GM12878 (cell line): ENCODE results near the gene CTXND1. TPM values are rescaled to one million over a fixed set of nuclear protein-coding genes. Genes with fewer than 3 reads are reported as not detected.

Experiments used
- ATAC-seq: fragments of 200-7000 bp; cut with Tn5 transposase; 3 replicates; pipeline ENCODE4 v1.9.1; 2020; ENCODE audit warnings: mild to moderate bottlenecking, moderate library complexity
- BruUV-seq: library from RNA; stranded (reverse); fragments of 400-500 nt; replicated peaks from 2 replicates; lab custom pipeline; 2021; lab: Mats Ljungman, UMichigan
- CTCF ChIA-PET: fragments of 300-600 bp; sonication (Branson Sonifier 250); formaldehyde crosslinking; extraction: SDS; loops from one replicate; lab custom pipeline; 2021; ENCODE audit warnings: inconsistent platforms; lab: Yijun Ruan, JAX
- POLR2A ChIA-PET: fragments of 350-600 bp; formaldehyde crosslinking; extraction: SDS; loops from one replicate; lab custom pipeline; 2021; ENCODE audit warnings: inconsistent platforms; lab: Charles Lee
- RAD21 ChIA-PET: fragments of 300-600 bp; sonication (Branson Sonifier 250); formaldehyde crosslinking; loops from one replicate; lab custom pipeline; 2023; ENCODE audit warnings: antibody characterized with exemption; ENCODE audit not compliant: unreplicated experiment; lab: Charles Lee
- SMC1A ChIA-PET: fragments of 300-600 bp; sonication (Branson Sonifier 250); formaldehyde crosslinking; loops from one replicate; lab custom pipeline; 2023; ENCODE audit not compliant: unreplicated experiment, uncharacterized antibody; lab: Charles Lee
- DNase-seq: peaks from one replicate; pipeline ENCODE4 v3.0.0-alpha.2; 2011; ENCODE audit warnings: low read depth, low spot score
- FAIRE-seq: peaks from 3 replicates; lab custom pipeline; 2011; peaks lifted over from hg19 to GRCh38; lab: Jason Lieb, UNC
- H2AFZ ChIP-seq: 2 replicates; pipeline ENCODE4 v1.6.0; 2011; ENCODE audit warnings: low read depth, low read length, control low read depth; ENCODE audit not compliant: control insufficient read depth
- H3K27ac ChIP-seq: 2 replicates; pipeline ENCODE4 v1.5.1; 2011; ENCODE audit warnings: control low read depth; ENCODE audit not compliant: control insufficient read depth, insufficient read depth
- H3K27me3 ChIP-seq, 2 experiments: replicated peaks in 1 of 2; 2 replicates each; pipeline versions ENCODE4 v1.6.0 to v1.6.1; 2011; ENCODE audit warnings: low read length in 1 of 2; ENCODE audit not compliant: control insufficient read depth in 2 of 2, insufficient read depth in 2 of 2
- H3K36me3 ChIP-seq, 2 experiments: 2 replicates each; pipeline ENCODE4 v1.5.1; 2011; ENCODE audit warnings: low read length in 1 of 2; ENCODE audit not compliant: control insufficient read depth in 2 of 2, insufficient read depth in 2 of 2
- H3K4me1 ChIP-seq: 2 replicates; pipeline ENCODE4 v1.6.1; 2011; ENCODE audit warnings: mild to moderate bottlenecking, low read length, moderate library complexity, mixed read lengths; ENCODE audit not compliant: control insufficient read depth, insufficient read depth
- H3K4me2 ChIP-seq: 2 replicates; pipeline ENCODE4 v1.6.0; 2011; ENCODE audit warnings: control low read depth; ENCODE audit not compliant: control insufficient read depth, insufficient read depth
- H3K4me3 ChIP-seq: fragments of 200-600 bp; sonication (generic); 2 replicates; pipeline ENCODE4 v1.5.1; 2016
- H3K79me2 ChIP-seq: 2 replicates; pipeline ENCODE4 v1.6.0; 2011; ENCODE audit warnings: low read length; ENCODE audit not compliant: control insufficient read depth, insufficient read depth
- H3K9ac ChIP-seq: 2 replicates; pipeline ENCODE4 v1.8.0; 2011; ENCODE audit warnings: low read length, control low read depth, mixed read lengths; ENCODE audit not compliant: control insufficient read depth, insufficient read depth
- H3K9me3 ChIP-seq: replicated peaks from 3 replicates; pipeline ENCODE4 v1.5.1; 2011; ENCODE audit warnings: mild to moderate bottlenecking, low read length; ENCODE audit not compliant: control insufficient read depth, insufficient read depth
- H4K20me1 ChIP-seq: 2 replicates; pipeline ENCODE4 v1.6.0; 2011; ENCODE audit not compliant: control insufficient read depth, insufficient read depth
- ATF3 ChIP-seq: IDR thresholded peaks from 2 replicates; pipeline ENCODE4 v1.6.1; 2011; ENCODE audit warnings: low read depth, mild to moderate bottlenecking, low read length, moderate library complexity, borderline replicate concordance; ENCODE audit errors: extremely low read depth
- BACH1 ChIP-seq: fragments of 450-650 bp; IDR thresholded peaks from 2 replicates; pipeline ENCODE4 v1.6.1; 2017; ENCODE audit warnings: mild to moderate bottlenecking, borderline replicate concordance
- CREB1 ChIP-seq: IDR thresholded peaks from 2 replicates; pipeline ENCODE4 v1.6.1; 2012; ENCODE audit warnings: low read depth, mild to moderate bottlenecking, inconsistent platforms
- DPF2 ChIP-seq: fragments of 450-650 bp; IDR thresholded peaks from 2 replicates; pipeline ENCODE4 v1.6.1; 2017; ENCODE audit warnings: mild to moderate bottlenecking
- EP300 ChIP-seq, 2 experiments: fragments of 150-350 bp in 1 of 2; IDR thresholded peaks; 2 replicates each; pipeline ENCODE4 v1.6.1; 2011 to 2012; ENCODE audit warnings: low read depth in 2 of 2, low read length in 2 of 2, borderline replicate concordance in 1 of 2, improper control_type of control experiment in 1 of 2, inconsistent platforms in 1 of 2; ENCODE audit not compliant: control insufficient read depth in 1 of 2
- HDAC6 ChIP-seq: fragments of 200-600 bp; sonication (generic); IDR thresholded peaks from one replicate; pipeline ENCODE4 v1.8.0; 2017; ENCODE audit warnings: antibody characterized with exemption; ENCODE audit not compliant: unreplicated experiment
- MEF2B ChIP-seq: fragments of 450-650 bp; IDR thresholded peaks from 2 replicates; pipeline ENCODE4 v1.6.1; 2018; ENCODE audit warnings: mild to moderate bottlenecking, moderate library complexity; ENCODE audit not compliant: partially characterized antibody, poor library complexity, severe bottlenecking
- MYB ChIP-seq: fragments of 150-350 bp; IDR thresholded peaks from 2 replicates; pipeline ENCODE4 v1.6.1; 2014; ENCODE audit warnings: mild to moderate bottlenecking, low read depth, low read length, borderline replicate concordance
- NFXL1 ChIP-seq: fragments of 450-650 bp; IDR thresholded peaks from 2 replicates; pipeline ENCODE4 v1.6.1; 2017; ENCODE audit warnings: antibody characterized with exemption, mild to moderate bottlenecking, borderline replicate concordance
- NR2F1 ChIP-seq: fragments of 450-650 bp; conservative IDR thresholded peaks from 2 replicates; pipeline ENCODE4 v1.6.1; 2017; ENCODE audit warnings: mild to moderate bottlenecking
- NRF1 ChIP-seq: conservative IDR thresholded peaks from 2 replicates; pipeline ENCODE4 v1.6.1; 2011; ENCODE audit warnings: mild to moderate bottlenecking, low read depth, low read length, improper control_type of control experiment
- PKNOX1 ChIP-seq: fragments of 450-650 bp; IDR thresholded peaks from 2 replicates; pipeline ENCODE4 v1.6.1; 2016; ENCODE audit warnings: mild to moderate bottlenecking
- SMARCA5 ChIP-seq: fragments of 450-650 bp; IDR thresholded peaks from 2 replicates; pipeline ENCODE4 v1.6.1; 2017; ENCODE audit warnings: mild to moderate bottlenecking
- SPI1 ChIP-seq: IDR thresholded peaks from 2 replicates; pipeline ENCODE4 v1.6.1; 2011; ENCODE audit warnings: low read depth, mild to moderate bottlenecking, low read length, moderate library complexity, borderline replicate concordance; ENCODE audit not compliant: insufficient read depth
- SREBF1 ChIP-seq: IDR thresholded peaks from 2 replicates; pipeline ENCODE4 v1.6.1; 2012; ENCODE audit warnings: mild to moderate bottlenecking, low read length
- ZBTB4 ChIP-seq: fragments of 450-650 bp; formaldehyde crosslinking; IDR thresholded peaks from 2 replicates; pipeline ENCODE4 v1.4.0; 2022; ENCODE audit warnings: mild to moderate bottlenecking, moderate library complexity
- WGBS: methylation state at CpG from one replicate; pipeline ENCODE4 v1.1.6; 2016; ENCODE audit warnings: low lambda C conversion rate; ENCODE audit not compliant: insufficient replicate concordance, insufficient coverage; ENCODE audit errors: missing lambda C conversion rate; 5-methylcytosine and 5-hydroxymethylcytosine counted together
- in situ Hi-C: fragments of 300-500 bp; cut with MboI; formaldehyde crosslinking; loops from 9 replicates; pipeline ENCODE4 v1.14.3; 2018; ENCODE audit warnings: mixed read lengths
- intact Hi-C: fragments of 100-400 bp; cut with micrococcal nuclease; formaldehyde crosslinking; loops from one replicate; pipeline ENCODE4 v1.14.2; 2022; ENCODE audit not compliant: unreplicated experiment
- polyA plus RNA-seq, 11 experiments: library from polyadenylated mRNA; depleted of rRNA in 4 of 11; unstranded in 6 of 11; stranded (reverse) in 5 of 11; fragments of >200 nt; fragmentation: Nextera tagmentation in 4 of 11; fragmentation: Illumina TruSeq in 1 of 11; extraction: Ambion mirVana in 4 of 11; extraction: Trizol in 1 of 11; gene quantifications; 1 replicate in 1 of 11; 2 replicates in 10 of 11; pipeline versions ENCODE4 v1.2.1 to v1.2.3, GENCODE V29; 2011 to 2016; ENCODE audit warnings: inconsistent platforms in 2 of 11, missing spikeins in 2 of 11, low read depth in 1 of 11
- total RNA-seq, 4 experiments: library from RNA; depleted of rRNA in 3 of 4; stranded (reverse); fragments of >200 nt in 3 of 4; fragmentation: Illumina TruSeq in 1 of 4; extraction: Trizol in 1 of 4; gene quantifications; 2 replicates each; pipeline versions ENCODE4 v1.2.1 to v1.2.3, GENCODE V29; 2013 to 2021

The CTXND1 gene
- total and polyA plus RNA-seq, 10 of the 15 experiments (the other 5 are each of a cell fraction or from before 2014, with no cell fraction given), result under 0.01 to 0.03 (median 0.02) TPM; not detected in 7

- TF ChIP-seq ZBTB4 (CRISPR knock-in tag) (no peak), ATF3 (no peak)
Observed at GRCh38 chr15:80211976-80212375, 40.0 kb downstream of the CTXND1 start (continued).

GRCh38 chr15:80210611-80211573 is 41.1 kb downstream of the CTXND1 start:
- ChIA-PET RAD21 (no interaction called here), CTCF (interaction anchor here (0.7 to 1.3 kb wide), 2 partner anchors 21 to 32 kb away, joined by 3 to 4 read pairs; no protein-coding TSS in a partner anchor), SMC1A (no interaction called here), POLR2A (no interaction called here)
- in situ Hi-C loops, result no loop called here
- no peak overlapping the region for H3K4me3 ChIP-seq
- H3K4me2 ChIP-seq, result peak overlapping the region; percentile 51
- H2AFZ ChIP-seq, result peak overlapping the region; percentile 31
- intact Hi-C loops, result no loop called here
- peaks cover 9% of the 10 kb centered on the region for H3K4me1 ChIP-seq
- FAIRE-seq (peak; percentile 82), DNase-seq (no peak), ATAC-seq (peak; percentile 96)
- 33% methylated on average over 12 of the region's 12 CpGs for WGBS
- H4K20me1 ChIP-seq, result no peaks in the 10 kb centered on the region
- no TSS peak for BruUV-seq
- H3K36me3 ChIP-seq, result no peaks in the 10 kb centered on the region
- H3K9ac ChIP-seq, result no peak overlapping the region
- H3K27ac ChIP-seq, result no peak overlapping the region
- no peaks in the 10 kb centered on the region for H3K9me3 ChIP-seq
- no peaks in the 10 kb centered on the region for H3K27me3 ChIP-seq
- H3K79me2 ChIP-seq, result no peaks in the 10 kb centered on the region
- TF ChIP-seq EP300 (IDR thresholded peaks at IDR 0.05; ENCODE audit: borderline replicate concordance in 1 of 2, control insufficient read depth in 1 of 2, low read depth in 2 of 2, low read length in 2 of 2), result 0 out of 4 replicates have a peak, but pooled peaks of 1 of the 2 experiments have one; percentile 7
- TF ChIP-seq NFXL1, result no peak
- no peak for TF ChIP-seq SMARCA5
- peak; percentile 92 for TF ChIP-seq SPI1
- 0 out of 2 replicates have a peak, but pooled peaks have one; percentile 39 for TF ChIP-seq DPF2
- TF ChIP-seq MYB, result no peak
- peak; percentile 64 for TF ChIP-seq MEF2B
- peak; percentile 43 for TF ChIP-seq NR2F1
- TF ChIP-seq SREBF1, result no peak
- no peak for TF ChIP-seq NRF1
- TF ChIP-seq BACH1, result no peak
- no peak for TF ChIP-seq HDAC6
- no peak for TF ChIP-seq CREB1
- peak; percentile 71 for TF ChIP-seq PKNOX1
